SIG-M5 treated with dmso at 0.1 percent for 504 hours (cell line): Measurements from ENCODE around the gene ADARB1.

Experiments used
- DNase-seq: peaks from one replicate; lab custom pipeline; 2025; ENCODE audit not compliant: unreplicated experiment; lab: John Stamatoyannopoulos, UW

The ADARB1 gene

DNA sequence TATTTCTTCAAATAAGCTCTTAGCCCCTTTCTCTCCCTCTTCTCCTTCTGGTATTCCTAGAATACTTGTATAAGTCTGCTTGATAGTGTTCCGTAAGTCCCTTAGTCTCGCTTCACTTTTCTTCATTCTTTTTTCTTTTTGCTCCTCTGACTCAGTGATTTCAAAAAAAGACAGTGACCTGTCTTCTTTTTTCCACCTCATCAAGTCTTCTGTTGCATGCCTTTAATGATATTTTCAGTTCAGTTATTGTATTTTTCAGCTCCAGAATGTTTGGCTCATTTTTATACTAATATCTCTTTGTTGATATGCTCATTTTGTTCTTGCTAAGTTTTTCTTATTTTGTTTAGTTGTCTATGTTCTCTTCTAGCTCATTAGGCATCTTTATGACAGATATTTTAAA lies 115.6 kb downstream of the ADARB1 start:
- no peak for DNase-seq

DNA sequence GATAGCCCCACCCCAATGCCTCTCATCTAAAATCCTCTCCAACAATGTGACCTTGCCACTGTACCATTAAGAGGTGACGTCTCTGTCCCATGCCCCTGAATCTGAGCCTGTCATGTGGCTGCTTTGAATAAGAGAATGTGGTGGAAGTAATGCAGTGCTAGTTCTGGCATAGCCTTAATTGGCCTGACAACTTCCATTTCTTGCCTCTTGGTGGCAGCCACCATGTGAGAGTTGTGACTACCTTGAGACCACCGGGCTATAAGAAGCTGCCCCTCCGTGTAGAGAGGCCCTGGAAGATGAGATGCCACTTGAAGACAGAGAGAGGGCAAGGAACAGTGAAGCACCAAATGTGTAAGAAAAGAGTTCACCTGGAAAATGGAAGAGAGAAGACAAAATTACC lies 118.0 kb downstream of the ADARB1 start:
- DNase-seq = no peak

DNA sequence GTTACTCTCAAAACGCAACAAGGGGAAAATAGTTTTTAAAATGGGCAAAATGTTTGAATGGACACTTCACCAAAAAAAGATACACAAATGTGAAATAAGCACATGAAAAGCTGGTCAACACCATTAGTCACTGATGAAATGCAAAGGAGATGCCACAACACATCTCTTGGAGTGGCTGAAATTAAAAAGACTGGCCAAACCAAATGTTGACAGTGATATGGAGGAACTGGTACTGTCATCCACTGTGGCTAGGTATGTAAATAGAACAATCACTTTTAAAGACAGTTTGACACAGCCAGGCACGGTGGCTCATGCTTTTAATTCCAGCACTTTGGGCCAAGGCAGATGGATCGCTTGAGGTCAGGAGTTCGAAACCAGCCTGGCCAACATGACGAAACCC lies 122.2 kb downstream of the ADARB1 start:
- DNase-seq = no peak

DNA sequence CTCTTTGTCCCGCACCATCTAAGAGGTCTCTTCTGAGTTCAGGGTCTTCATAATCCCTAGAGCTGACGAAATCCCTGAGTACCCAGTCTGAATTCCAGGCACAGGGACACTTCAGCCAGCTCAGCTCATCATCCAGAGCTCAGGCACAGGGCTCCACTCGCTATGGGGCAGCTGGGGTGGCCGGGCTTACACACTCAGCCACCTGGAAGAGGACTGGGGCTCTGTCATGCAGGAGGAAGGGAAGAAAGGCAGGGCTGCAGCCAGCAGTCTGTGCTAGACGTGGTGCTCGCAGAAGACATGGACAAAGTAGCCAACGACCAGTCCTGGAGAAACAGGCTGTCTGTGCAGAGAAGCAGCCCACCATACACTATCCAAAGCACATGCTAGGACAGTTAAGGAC lies 124.8 kb downstream of the ADARB1 start:
- no peak for DNase-seq

DNA sequence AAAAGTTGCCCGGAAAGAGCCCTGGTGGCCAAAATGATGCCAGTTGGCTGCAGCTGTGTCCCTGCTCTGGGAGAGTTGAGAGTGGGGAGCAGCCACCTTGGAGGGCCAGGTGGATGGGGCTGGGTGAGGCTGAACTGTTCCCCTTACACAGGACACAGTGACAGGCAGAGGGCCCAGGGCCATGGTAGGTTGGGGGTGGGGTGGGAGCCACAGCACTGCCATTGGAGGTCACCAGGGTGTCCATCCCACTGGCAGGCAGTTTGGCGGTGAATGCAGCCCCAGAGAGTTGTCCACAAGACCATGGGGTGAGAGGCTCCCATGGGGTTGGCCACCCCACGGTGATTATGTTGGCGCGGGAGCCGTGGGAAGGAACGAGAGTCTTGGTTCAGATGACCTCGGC lies 125.7 kb downstream of the ADARB1 start:
- no peak for DNase-seq

DNA sequence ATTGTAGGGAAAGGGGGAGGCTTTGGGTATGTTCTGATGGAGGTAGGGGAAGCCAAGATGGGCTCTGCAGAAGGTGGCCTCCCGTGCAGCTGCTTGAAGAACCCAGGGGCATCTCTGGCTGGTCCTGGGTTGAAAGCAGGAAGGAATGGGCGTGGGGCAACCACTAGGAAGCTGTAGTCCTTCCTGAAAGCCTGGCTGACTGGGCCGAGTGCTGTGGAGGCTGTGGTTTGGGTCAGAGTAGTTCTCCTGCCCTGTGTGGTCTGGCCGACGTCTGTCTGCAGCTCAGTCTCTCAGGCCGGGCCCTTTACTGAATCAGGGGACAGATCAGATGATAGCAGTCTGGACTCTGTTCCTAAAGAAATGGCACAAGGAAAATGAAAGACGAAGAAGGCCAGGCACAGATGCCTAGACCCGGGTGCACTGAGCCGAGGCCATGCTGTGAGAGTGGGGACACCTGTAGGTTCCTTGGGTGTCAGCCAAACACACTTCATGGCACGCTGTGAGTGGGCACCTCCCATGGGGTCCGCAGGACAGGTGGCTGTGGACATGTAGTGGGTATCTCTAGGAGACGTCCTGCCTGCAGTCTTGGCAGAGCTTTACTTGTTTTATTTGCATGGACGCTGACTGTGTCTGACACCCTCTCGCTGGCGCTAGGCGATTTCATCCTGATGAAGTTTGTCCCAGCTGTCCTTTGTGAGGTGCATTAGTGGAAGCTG lies 126.4 kb downstream of the ADARB1 start:
- DNase-seq = no peak

DNA sequence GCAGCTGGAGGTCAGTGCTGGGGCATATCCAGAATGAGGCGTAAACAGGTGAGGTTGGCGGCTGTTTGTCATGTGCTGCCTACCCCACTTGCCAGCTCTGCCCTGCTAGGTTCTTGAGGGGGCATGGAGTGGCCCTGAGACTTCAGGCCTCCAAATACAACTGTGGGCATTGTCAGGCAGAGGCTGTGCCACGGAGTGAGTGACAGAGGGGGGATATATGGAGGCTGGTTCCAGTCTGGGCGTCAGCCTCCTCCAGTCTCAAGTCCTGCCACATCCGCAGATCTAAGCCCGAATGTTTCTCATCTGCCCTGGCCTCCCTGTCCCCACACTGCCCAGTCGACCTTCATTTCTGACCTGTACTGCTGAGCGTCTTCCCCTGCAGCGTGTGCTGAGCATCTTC lies 128.0 kb downstream of the ADARB1 start:
- no peak for DNase-seq

DNA sequence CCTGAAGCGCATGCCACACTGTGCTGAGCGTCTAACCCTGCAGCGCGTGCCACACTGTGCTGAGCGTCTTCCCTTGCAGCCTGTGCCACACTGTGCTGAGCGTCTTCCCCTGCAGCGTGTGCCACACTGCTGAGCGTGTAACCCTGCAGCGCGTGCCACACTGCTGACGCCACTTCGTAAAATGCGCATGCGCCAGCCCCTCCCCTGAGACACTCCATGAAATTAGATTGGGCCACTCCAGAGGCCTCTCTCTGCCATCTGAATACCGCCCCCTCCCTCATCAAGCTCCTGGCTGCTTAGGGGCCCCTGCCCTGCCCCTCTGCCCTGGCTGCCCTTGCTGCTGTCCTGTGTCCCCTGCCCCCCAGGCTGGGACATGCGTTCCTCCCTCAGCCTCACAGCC lies 128.5 kb downstream of the ADARB1 start:
- DNase-seq = no peak

DNA sequence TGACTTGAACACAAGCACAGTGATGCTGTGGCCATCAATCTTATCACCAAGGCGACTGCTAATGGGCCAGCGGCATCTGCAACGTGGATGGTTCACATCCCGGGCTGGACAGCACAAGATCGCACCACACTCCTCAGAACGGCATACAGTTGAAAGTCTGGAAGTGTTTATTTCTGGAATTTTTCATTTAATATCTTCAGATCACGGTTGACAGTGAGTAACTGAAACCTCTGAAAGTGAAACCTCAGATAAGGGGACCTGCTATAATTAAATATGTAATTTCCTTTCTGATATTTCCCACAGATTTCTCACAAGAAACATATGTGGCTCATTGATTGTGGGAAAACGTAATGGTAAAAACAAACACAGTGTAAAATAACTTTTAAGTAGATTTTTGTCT lies 129.6 kb downstream of the ADARB1 start:
- no peak for DNase-seq

DNA sequence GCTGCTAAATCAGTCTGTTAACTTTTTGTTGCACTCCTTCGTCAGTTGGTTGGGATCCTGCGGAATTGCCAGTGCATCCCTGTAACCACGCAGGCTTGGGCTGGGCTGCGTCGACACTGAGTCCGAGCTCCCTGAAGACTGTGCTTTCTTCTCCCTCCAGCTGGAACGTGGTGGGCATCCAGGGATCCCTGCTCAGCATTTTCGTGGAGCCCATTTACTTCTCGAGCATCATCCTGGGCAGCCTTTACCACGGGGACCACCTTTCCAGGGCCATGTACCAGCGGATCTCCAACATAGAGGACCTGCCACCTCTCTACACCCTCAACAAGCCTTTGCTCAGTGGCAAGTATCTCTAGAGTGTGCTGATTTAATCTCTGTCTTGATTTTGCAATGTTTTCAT lies 130.0 kb downstream of the ADARB1 start:
- no peak for DNase-seq

DNA sequence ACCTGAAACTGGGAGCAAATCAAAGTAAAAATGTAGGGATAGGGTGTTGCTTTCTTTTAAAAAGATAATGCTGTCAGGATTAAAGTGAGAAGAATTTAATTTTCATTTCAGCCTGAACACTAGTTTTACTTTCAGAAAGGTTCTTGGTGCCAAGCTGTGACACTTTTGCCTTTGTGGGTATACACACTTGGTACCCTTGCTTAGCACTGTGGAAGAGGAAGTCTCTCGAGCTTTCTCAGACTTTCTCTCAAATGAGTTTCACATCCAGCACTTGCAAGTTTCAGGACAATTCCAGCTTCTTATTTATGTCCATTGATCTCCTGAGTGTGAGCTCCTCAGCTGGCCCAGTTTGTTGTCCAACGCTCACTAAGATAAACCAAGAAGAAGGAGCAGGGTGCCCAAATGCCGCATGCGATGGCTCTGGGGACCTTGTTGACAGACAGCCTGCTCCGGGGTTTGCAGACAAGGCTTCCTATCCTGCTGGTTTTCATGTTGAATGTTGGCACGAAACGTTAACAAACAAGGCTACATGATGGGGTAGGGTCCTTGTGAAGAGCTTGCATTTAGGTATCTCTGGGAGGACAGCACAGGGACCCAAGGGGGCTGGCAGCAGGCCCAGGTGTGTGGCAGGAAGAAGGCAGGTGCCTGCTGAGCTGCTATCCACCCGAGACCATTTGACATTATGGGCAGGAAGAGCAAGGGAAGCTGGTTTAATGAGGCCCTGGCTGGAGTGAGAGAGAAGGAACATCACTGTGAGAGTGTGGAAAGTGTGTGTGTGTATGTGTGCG lies 133.7 kb downstream of the ADARB1 start:
- no peak for DNase-seq

DNA sequence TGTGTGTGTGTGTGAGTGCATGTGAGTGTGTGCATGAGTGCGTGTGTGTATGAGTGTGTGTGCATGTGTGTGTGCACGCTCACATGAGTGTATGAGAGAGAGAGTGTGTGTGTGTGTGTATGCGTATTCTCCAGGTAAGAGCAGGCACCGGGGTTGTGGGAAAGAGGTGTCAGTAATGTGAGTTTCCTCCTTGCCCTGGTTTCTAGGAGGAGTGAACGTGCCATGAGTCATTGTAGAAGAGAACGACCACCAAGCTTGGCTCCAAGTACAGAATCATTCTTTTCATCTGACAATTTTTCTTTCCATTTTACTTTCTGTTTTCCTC lies 134.2 kb downstream of the ADARB1 start:
- no peak for DNase-seq

DNA sequence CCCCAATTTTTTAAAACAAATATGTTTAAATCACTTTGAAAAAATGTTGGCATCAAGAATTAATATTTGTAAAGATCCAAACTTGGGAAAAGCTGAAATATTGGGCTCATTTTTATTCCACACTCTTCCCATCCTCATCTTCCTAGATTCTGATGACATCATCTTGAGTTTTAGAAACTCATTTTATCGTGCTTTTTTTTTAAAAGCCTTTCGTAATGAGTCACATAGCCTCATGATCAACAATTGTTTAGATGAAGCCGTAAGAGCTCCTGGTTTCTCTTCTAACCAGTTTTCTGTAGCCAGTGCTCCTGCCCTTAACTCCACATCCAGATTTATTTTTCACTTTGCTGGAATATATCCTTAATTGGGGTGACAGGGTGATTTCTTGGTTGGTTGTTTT lies 134.7 kb downstream of the ADARB1 start:
- DNase-seq = no peak

DNA sequence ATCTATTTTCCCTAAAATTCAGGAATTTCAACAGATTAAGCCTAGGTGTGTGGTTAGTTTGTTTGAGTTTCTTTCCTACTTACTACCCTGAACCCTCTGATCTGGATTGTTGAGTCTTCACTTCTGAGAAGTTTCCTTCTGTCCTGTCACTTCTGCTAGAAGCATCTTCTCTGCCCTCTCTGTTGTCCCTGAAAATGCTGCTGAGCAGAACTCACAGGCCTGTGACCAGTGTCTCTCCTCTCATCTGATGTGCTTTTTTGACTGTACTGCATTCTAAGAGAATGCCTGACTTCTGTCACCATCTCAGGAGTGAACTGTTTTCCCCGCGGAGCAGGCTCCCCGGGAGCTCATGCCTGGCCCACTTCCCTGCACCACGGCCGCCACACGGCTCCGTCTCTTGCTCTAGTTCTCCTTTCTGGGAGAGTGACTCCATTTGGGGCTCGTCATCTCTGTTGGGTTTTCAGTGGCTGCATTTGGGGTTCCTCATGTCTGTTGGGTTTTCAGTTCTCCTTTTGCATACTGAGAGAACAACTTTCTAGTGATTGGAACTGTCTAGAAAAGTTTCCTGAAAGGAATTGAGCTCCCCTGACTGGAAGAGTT lies 135.4 kb downstream of the ADARB1 start:
- DNase-seq = peak; percentile 84

DNA sequence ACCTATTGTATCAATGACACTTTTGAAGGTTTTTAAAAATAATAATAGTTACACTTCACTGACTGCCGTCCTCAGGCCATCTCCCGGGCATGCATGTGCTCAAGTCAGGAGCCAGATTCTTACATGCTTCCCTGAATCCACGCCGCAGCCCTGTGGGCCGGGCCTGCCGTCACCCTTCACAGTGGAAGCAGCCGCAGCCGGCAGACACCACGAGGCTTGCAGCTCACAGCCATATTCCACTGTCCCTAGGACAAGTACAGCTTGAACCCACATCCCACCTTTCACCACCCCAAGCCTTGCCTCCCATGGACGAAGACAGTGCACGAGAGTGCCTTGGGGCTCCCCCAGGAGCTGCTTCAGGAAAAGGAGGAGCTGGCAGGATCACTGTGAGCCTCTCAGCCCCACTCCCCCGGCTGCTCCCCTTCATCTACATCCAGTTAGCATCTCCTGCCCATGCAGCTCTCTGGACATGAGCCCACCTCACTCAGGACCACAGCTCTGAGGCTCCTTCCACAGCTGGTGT lies 136.1 kb downstream of the ADARB1 start:
- no peak for DNase-seq

DNA sequence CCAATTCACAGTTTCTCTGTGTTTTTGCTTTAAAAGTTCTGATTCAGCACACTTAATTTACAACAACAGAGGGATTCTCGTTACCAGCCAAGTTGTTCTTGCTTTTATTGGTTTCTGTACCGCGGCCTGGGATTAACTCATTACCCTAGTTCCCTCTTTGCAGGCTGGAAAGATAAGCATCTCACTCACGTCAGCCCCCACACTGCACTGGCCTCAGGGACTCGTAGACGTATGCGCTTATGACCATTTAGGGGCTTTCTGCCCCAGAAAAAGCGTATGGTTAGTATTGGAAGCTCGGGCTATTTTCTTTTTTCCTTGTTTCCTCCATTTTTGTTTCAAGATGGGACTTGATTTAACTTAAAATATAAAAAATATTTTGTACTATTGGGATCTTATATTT lies 137.3 kb downstream of the ADARB1 start:
- no peak for DNase-seq

DNA sequence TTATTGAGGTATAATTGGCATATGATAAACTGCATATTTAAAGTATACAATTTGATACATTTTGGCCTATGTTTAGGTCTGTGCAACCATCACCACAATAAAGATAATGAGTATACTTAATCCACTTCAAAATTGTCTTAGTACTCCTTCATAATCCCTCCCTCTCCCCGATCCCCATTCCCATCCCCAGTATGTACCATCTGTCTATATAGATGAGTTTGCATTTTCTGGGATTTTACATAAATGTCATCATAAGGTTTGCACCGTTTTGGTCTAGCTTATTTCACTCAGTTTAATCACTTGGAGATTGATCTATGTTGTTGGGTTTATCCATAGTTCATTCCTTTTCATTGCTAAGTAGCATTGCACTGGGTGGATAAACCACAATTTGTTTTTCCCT lies 139.0 kb downstream of the ADARB1 start:
- DNase-seq = no peak

DNA sequence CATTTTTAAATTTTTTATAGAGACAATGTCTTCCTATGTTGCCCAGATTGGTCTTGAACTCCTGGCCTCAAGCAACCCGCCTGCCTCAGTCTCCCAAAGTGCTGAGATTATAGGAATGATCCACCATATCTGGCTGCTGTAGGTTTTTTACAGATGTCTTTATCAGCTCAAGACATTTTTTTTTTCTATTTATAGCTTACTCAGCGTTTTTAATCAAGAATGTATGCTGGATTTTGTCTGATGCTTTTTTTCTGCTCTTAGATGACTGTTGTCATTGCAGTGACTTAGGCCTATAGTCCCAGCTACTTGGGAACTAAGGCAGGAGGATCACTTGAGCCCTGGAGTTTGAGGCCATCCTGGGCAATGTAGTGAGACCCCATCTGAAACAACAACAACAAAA lies 140.8 kb downstream of the ADARB1 start:
- no peak for DNase-seq

DNA sequence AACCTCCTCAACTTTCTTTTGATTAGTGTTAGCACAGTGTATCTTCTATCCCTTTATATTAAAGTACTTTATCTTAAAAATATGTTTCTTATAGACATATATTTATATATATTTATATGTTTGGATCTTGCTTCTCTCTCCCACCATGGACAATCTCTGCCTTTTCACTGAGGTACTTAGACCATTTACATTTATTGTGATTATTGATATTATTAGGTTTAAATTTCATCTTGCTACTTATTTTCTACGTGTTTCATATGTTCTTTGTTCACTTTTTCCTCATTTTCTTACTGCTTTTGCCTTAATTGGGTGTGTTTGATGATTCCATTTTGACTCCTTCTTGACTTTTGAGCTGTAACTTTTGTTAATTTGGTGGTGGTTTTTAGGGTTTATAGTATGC lies 142.6 kb downstream of the ADARB1 start:
- no peak for DNase-seq

DNA sequence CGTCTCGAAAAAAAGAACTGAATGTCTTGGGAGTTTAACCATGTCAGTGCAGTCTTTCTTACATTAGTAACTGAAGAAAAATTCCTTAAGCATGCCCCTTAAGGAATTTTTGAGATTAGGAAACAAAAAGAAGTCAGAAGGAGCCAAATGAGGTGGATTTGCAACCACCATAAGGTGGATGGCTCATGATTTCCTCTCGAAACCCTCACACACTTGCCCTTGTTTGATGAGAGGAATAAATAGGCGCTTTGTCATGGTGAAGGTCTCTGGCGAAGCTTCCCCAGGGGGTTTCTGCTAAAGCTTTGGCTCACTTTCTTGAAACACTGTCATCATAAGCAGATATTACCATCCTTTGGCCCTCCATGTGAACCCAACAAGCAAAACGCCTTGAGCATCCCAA lies 145.1 kb downstream of the ADARB1 start:
- DNase-seq = no peak

DNA sequence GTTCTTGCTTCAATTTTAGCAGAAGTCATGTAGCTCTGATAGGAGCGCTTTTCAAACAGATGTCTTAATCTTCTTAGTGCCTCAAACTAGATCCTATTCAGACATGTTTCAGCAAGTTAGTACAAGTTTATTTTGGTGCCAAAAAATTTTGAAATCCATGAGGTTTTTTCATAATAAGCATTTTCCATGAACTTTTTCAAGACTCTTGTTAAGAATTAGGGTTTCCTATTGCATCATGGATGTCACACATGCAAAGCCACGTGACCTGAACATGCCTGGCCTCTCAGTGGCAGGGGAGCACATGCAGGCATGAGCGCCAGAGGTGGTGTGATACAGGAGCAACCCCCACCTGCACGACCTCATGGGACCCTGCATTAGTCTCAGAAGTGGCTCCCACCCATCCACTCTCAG lies 145.7 kb downstream of the ADARB1 start:
- DNase-seq = no peak
